Gastrocnemius medialis (tissue), 4 donors: Measurements from ENCODE around the gene MRPL38. TPM values are rescaled to one million over a fixed set of nuclear protein-coding genes. Genes with fewer than 3 reads are reported as not detected.

Experiments
- ATAC-seq, 2 donors: fragments of 150-250 bp; one replicate each; pipeline ENCODE4 v1.9.1; 2016
- DNase-seq, 2 donors: peaks; one replicate each; pipeline ENCODE4 v3.0.0-alpha.2; 2019
- H3K27ac ChIP-seq, 4 donors: fragments of 200-600 bp; sonication (generic); 1 replicate in 1 of 4; 2 replicates in 3 of 4; pipeline ENCODE4 v1.5.1; 2016 to 2018; ENCODE audit warnings: mild to moderate bottlenecking in 2 of 4, moderate library complexity in 1 of 4
- H3K27me3 ChIP-seq, 3 donors: fragments of 200-600 bp; sonication (generic) in 2 of 3; 1 replicate in 1 of 3; 2 replicates in 2 of 3; pipeline versions ENCODE4 v1.5.1 to v1.6.0; 2016 to 2019; ENCODE audit warnings: mild to moderate bottlenecking in 1 of 3, moderate library complexity in 1 of 3
- H3K36me3 ChIP-seq, 2 donors: fragments of 200-600 bp; sonication (generic) in 1 of 2; one replicate each; pipeline ENCODE4 v1.5.1; 2017 to 2018
- H3K4me1 ChIP-seq, 2 donors: fragments of 200-600 bp; sonication (generic) in 1 of 2; one replicate each; pipeline ENCODE4 v1.5.1; 2016 to 2017; ENCODE audit warnings: mild to moderate bottlenecking in 2 of 2
- H3K4me3 ChIP-seq, 4 donors: fragments of 200-600 bp; sonication (generic) in 3 of 4; 1 replicate in 1 of 4; 2 replicates in 3 of 4; pipeline ENCODE4 v1.5.1; 2016 to 2019; ENCODE audit warnings: mild to moderate bottlenecking in 2 of 4
- H3K9me3 ChIP-seq, 3 donors: fragments of 200-600 bp; sonication (generic) in 2 of 3; 1 replicate in 1 of 3; 2 replicates in 2 of 3; pipeline ENCODE4 v1.5.1; 2016 to 2019
- POLR2A ChIP-seq, 2 donors: fragments of 450-650 bp; IDR thresholded peaks; one replicate each; pipeline ENCODE4 v1.6.1; 2017; ENCODE audit warnings: antibody characterized with exemption in 2 of 2, mild to moderate bottlenecking in 2 of 2, moderate library complexity in 2 of 2
- in situ Hi-C, 4 donors: fragments of 200-750 bp; cut with MboI; loops; one replicate each; pipeline versions ENCODE4 v1.15.0 to v1.8.0; 2017; ENCODE audit warnings: low sequenced_read_pairs in 4 of 4
- intact Hi-C: fragments of 100-400 bp; cut with DNase I; formaldehyde crosslinking; loops from one replicate; pipeline ENCODE4 v1.15.1; 2023; ENCODE audit warnings: low total_unique reads
- total RNA-seq, 4 donors: library from RNA; depleted of rRNA; stranded (reverse); fragments of >200 nt; gene quantifications; one replicate each; pipeline versions ENCODE4 v1.1.0 to v1.2.3, GENCODE V29; 2016
- TF ChIP-seq, protein P1 (sequence below), 5 experiments: fragments of 450-650 bp in 3 of 5; fragments of 200-600 bp in 2 of 5; sonication (generic) in 2 of 5; IDR thresholded peaks in 4 of 5; conservative IDR thresholded peaks in 1 of 5; 1 replicate in 4 of 5; 2 replicates in 1 of 5; pipeline ENCODE4 v1.5.1; 2016 to 2019; ENCODE audit warnings: antibody characterized with exemption in 5 of 5, mild to moderate bottlenecking in 3 of 5, moderate library complexity in 3 of 5

The MRPL38 gene
- total RNA-seq, 4 donors from 2014 or later, result 29.9 to 86.7 (median 53.1) TPM

DNA sequence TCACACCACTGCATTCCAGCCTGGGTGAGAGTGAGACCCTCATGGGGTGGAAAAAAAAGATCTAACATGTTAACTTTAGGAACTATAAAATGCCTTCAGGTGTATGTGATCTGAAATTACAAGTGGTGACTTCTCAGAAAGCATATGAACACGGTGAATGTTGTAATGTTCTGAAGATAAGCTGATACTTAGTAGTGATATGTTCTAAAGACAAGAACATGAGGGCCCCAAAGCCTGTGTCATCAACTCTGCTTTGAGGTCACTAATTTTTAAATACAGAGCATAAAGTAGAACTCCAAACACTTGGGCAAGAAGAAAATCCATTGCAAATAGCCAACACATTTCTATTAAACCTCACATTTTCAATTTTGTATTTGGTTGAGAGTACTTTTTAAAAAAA is 38.8 kb upstream of the MRPL38 start:
- intact Hi-C loops (no loop called here), in situ Hi-C loops (no loop called here)
- ATAC-seq (no peak), DNase-seq (no peak)
- TF ChIP-seq, protein P1, sequence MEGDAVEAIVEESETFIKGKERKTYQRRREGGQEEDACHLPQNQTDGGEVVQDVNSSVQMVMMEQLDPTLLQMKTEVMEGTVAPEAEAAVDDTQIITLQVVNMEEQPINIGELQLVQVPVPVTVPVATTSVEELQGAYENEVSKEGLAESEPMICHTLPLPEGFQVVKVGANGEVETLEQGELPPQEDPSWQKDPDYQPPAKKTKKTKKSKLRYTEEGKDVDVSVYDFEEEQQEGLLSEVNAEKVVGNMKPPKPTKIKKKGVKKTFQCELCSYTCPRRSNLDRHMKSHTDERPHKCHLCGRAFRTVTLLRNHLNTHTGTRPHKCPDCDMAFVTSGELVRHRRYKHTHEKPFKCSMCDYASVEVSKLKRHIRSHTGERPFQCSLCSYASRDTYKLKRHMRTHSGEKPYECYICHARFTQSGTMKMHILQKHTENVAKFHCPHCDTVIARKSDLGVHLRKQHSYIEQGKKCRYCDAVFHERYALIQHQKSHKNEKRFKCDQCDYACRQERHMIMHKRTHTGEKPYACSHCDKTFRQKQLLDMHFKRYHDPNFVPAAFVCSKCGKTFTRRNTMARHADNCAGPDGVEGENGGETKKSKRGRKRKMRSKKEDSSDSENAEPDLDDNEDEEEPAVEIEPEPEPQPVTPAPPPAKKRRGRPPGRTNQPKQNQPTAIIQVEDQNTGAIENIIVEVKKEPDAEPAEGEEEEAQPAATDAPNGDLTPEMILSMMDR (IDR thresholded peaks at IDR 0.05 in 4 of 5, conservative IDR thresholded peaks at IDR 0.05 in 1 of 5), result no peak
- no peak for TF ChIP-seq POLR2A (IDR thresholded peaks at IDR 0.05)
- H3K4me1 ChIP-seq, result peaks cover 11 to 35% of the 10 kb centered on the region in 2 donors
- H3K4me3 ChIP-seq, result no peak overlapping the region
- H3K9me3 ChIP-seq, result no peaks in the 10 kb centered on the region
- no peaks in the 10 kb centered on the region for H3K27me3 ChIP-seq
- H3K27ac ChIP-seq, result peak overlapping the region in 1 of 4 donors; percentile 76
- H3K36me3 ChIP-seq, result peaks cover 0 to 27% of the 10 kb centered on the region in 2 donors

DNA sequence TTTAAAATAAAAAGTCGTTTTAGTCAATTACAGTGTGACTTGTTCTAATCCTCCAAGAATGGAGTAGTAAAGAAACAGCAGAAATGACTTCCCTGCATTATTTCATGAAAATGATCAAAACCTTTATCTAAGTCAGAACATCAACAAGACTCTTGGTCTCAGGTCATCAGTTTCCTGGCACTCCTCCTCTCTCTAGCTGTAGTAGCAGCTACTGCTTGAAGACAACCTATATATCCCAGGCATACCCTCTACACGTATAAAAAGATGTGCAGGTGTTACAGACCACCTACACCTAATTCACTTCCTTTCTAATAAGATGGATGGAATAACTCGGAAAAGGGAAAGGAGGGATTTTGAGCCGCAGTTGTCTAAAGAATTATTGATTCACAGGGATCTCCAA is 37.8 kb upstream of the MRPL38 start:
- DNase-seq (no peak), ATAC-seq (no peak)
- intact Hi-C loops, result no loop called here
- in situ Hi-C loops, result no loop called here
- TF ChIP-seq POLR2A (IDR thresholded peaks at IDR 0.05), result no peak
- TF ChIP-seq, protein P1 (IDR thresholded peaks at IDR 0.05 in 4 of 5, conservative IDR thresholded peaks at IDR 0.05 in 1 of 5), result no peak
- no peak overlapping the region for H3K4me3 ChIP-seq
- H3K4me1 ChIP-seq, result peaks cover 11 to 35% of the 10 kb centered on the region in 2 donors
- H3K27me3 ChIP-seq, result no peaks in the 10 kb centered on the region
- H3K9me3 ChIP-seq, result no peaks in the 10 kb centered on the region
- H3K27ac ChIP-seq, result no peak overlapping the region
- peaks cover 0 to 17% of the 10 kb centered on the region in 2 donors for H3K36me3 ChIP-seq

DNA sequence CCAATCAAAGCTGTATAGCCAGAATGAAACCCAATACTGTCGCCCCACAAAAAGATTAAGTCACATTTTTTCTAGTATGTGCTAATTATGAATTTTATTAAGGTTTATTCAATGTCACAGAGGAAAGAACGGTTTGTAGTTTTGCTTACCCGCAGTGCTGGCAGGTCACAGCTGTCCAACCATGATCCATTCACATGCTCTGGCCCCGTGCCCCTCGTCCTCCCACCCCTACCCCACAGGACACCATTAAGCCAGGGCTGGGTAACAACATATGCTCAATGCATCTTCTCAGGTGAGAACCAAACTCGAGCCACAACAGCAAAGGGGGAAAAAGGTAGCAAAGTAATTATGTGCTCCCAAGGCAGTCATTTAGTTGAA is 36.7 kb upstream of the MRPL38 start:
- in situ Hi-C loops (no loop called here), intact Hi-C loops (loop anchor here (1.0 to 2.0 kb wide), 2 partner anchors 36 to 37 kb away; partner anchors contain the start of genes ACOX1 and TEN1)
- H3K9me3 ChIP-seq, result no peaks in the 10 kb centered on the region
- peaks cover 0 to 7% of the 10 kb centered on the region in 2 donors for H3K36me3 ChIP-seq
- peak overlapping the region; percentile 35 to 86 (median 54) for H3K27ac ChIP-seq
- DNase-seq, result peak in 1 of 2 donors; percentile 18
- TF ChIP-seq POLR2A (IDR thresholded peaks at IDR 0.05), result no peak
- TF ChIP-seq, protein P1 (IDR thresholded peaks at IDR 0.05 in 4 of 5, conservative IDR thresholded peaks at IDR 0.05 in 1 of 5), result no peak
- peak overlapping the region; percentile 72 to 99 (median 86) for H3K4me3 ChIP-seq
- peaks cover 11 to 35% of the 10 kb centered on the region in 2 donors for H3K4me1 ChIP-seq
- no peak for ATAC-seq
- H3K27me3 ChIP-seq, result no peaks in the 10 kb centered on the region

DNA sequence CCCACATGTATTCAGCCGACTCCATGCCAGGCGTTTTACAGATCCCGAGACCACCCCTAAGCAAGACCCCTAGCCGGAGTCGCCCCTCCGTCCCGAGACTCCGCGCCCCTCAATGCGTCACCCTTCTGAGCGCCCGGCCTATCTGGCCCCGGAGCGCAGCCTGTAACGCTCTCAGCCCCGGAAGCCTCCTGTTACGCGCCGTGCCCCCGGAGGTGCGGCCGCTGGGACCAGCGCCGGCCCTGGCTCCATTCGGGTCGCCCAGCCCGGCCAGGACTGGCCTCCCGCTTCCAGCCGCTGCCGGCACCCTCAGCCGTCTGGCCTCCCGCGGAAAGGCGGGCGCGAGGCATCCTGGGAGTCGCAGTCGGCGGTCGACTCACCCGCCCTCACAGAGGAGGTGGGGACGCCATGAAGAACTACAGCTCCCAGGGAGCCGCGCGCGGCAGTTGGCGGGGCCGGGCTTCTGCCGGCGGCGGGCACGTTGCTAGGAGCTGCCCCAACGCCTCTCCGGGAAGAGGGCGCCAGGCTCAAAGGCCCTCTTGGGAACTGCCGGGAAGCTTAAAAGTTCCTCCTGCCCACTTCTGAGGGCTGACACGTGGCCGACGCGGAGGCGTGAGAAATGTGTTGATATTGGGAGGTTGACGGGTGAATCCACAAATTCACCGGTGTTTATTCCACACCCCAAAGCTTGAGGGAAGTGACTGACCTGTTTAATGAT is 36.2 kb upstream of the MRPL38 start, which contains the start of gene FBF1:
FBF1 (minus strand) TSS at position 316 of the 715 bp plus-strand sequence. CDS start 2,893 bp downstream, outside the sequence.
- peak; percentile 90 to 93 for DNase-seq
- peak; percentile 92 to 97 for ATAC-seq
- no peaks in the 10 kb centered on the region for H3K9me3 ChIP-seq
- in situ Hi-C loops (no loop called here), intact Hi-C loops (loop anchor here (1.0 to 2.0 kb wide), 2 partner anchors 36 to 38 kb away; partner anchors contain the start of genes ACOX1 and TEN1)
- peak within 1 kb of the TSS; percentile 72 to 99 (median 86) for H3K4me3 ChIP-seq
- H3K36me3 ChIP-seq, result peaks cover 0 to 1% of the 10 kb centered on the region in 2 donors
- TF ChIP-seq, protein P1 (IDR thresholded peaks at IDR 0.05 in 4 of 5, conservative IDR thresholded peaks at IDR 0.05 in 1 of 5), result peak in 2 of 5 experiments; percentile 15 to 18
- peak; percentile 66 to 68 for TF ChIP-seq POLR2A (IDR thresholded peaks at IDR 0.05)
- peaks cover 11 to 30% of the 10 kb centered on the region in 2 donors for H3K4me1 ChIP-seq
- peak within 1 kb of the TSS; percentile 66 to 88 (median 78) for H3K27ac ChIP-seq
- H3K27me3 ChIP-seq, result no peaks in the 10 kb centered on the region
